NCI-H2107 treated with DMSO at 0.1 percent for 48 hours (cell line): ENCODE results near the gene IQGAP2.

ENCODE experiments used
- DNase-seq: peaks from one replicate; lab custom pipeline; 2025; ENCODE audit not compliant: unreplicated experiment; lab: John Stamatoyannopoulos, UW

Gene IQGAP2

GRCh38 chr5:76705574-76705973 lies 302.5 kb downstream of the IQGAP2 start:
- DNase-seq, result no peak

GRCh38 chr5:76709762-76710161 lies 306.7 kb downstream of the IQGAP2 start:
- DNase-seq, result no peak

GRCh38 chr5:76710991-76711390 lies 307.9 kb downstream of the IQGAP2 start:
- no peak for DNase-seq

GRCh38 chr5:76714751-76715485 lies 311.8 kb downstream of the IQGAP2 start:
- no peak for DNase-seq

- DNase-seq, result no peak
These were observed 312.3 kb downstream of the IQGAP2 start for GRCh38 chr5:76715486-76715735.

GRCh38 chr5:76715736-76716455 lies 312.8 kb downstream of the IQGAP2 start, which contains the start of gene F2R:
TSS of gene F2R (plus strand) at chr5:76716126. CDS start at chr5:76716308, 182 bp downstream.
- no peak for DNase-seq

- no peak for DNase-seq
These were observed 313.5 kb downstream of the IQGAP2 start for GRCh38 chr5:76716456-76717157.

GRCh38 chr5:76717222-76718083 lies 314.4 kb downstream of the IQGAP2 start:
- DNase-seq, result no peak

GRCh38 chr5:76718381-76718832 lies 315.3 kb downstream of the IQGAP2 start:
- no peak for DNase-seq

GRCh38 chr5:76718880-76719279 lies 315.8 kb downstream of the IQGAP2 start:
- no peak for DNase-seq

- DNase-seq, result no peak
These were observed 318.0 kb downstream of the IQGAP2 start for GRCh38 chr5:76720988-76721569.

GRCh38 chr5:76723266-76723665 lies 320.2 kb downstream of the IQGAP2 start:
- DNase-seq, result no peak

- DNase-seq, result no peak
These were observed 320.8 kb downstream of the IQGAP2 start for GRCh38 chr5:76723906-76724305.

- no peak for DNase-seq
These were observed 321.8 kb downstream of the IQGAP2 start for GRCh38 chr5:76724871-76725270.

GRCh38 chr5:76728965-76729364 lies 325.9 kb downstream of the IQGAP2 start:
- no peak for DNase-seq

GRCh38 chr5:76729373-76730290 lies 326.5 kb downstream of the IQGAP2 start:
- DNase-seq, result no peak

GRCh38 chr5:76732405-76733048 lies 329.4 kb downstream of the IQGAP2 start:
- DNase-seq, result no peak

GRCh38 chr5:76733049-76733417 lies 329.9 kb downstream of the IQGAP2 start:
- DNase-seq, result no peak
